HG03378 (cell line): ENCODE measurements around the gene CYB5RL.
"Not testable (repeated sequence)": the region's sequence is repeated elsewhere in the genome, so short reads cannot be mapped to it uniquely, and the experiment has no call there.

Source experiments
- ATAC-seq: cut with Tn5 transposase; IDR thresholded peaks from one replicate; pipeline ENCODE4 v1.9.1; 2021; ENCODE audit warnings: mild to moderate bottlenecking, moderate library complexity; ENCODE audit not compliant: unreplicated experiment

Gene CYB5RL

GRCh38 chr1:54199765-54200518 lies at the start of gene CYB5RL, which contains the start of gene MRPL37:
Gene CYB5RL (minus strand): TSS chr1:54200030. CDS start chr1:54195616, 4,414 bp downstream.
Gene MRPL37 (plus strand): TSS chr1:54200167. CDS start chr1:54200244, 77 bp downstream.
- peak; percentile 96 for ATAC-seq

- no peak for ATAC-seq
Observed at GRCh38 chr1:54248966-54249365, 49.1 kb upstream of the CYB5RL start.

- no peak for ATAC-seq
Observed at GRCh38 chr1:54247863-54248515, 48.2 kb upstream of the CYB5RL start.

GRCh38 chr1:54246116-54246721 lies 46.4 kb upstream of the CYB5RL start:
- ATAC-seq: no peak

- no peak for ATAC-seq
Observed at GRCh38 chr1:54245501-54245900, 45.7 kb upstream of the CYB5RL start.

GRCh38 chr1:54244655-54245054 lies 44.8 kb upstream of the CYB5RL start:
- no peak for ATAC-seq

- ATAC-seq: no peak
Observed at GRCh38 chr1:54243022-54243421, 43.2 kb upstream of the CYB5RL start.

GRCh38 chr1:54241364-54241763 lies 41.5 kb upstream of the CYB5RL start:
- ATAC-seq: no peak

GRCh38 chr1:54240741-54241335 lies 41.0 kb upstream of the CYB5RL start:
- ATAC-seq: no peak

- no peak for ATAC-seq
Observed at GRCh38 chr1:54239631-54240031, 39.8 kb upstream of the CYB5RL start.

- ATAC-seq: no peak
Observed at GRCh38 chr1:54239035-54239383, 39.2 kb upstream of the CYB5RL start.

GRCh38 chr1:54238353-54239034 lies 38.7 kb upstream of the CYB5RL start:
- ATAC-seq: no peak

- ATAC-seq: no peak
Observed at GRCh38 chr1:54237586-54237985, 37.8 kb upstream of the CYB5RL start.

- ATAC-seq: no peak
Observed at GRCh38 chr1:54234284-54234683, 34.5 kb upstream of the CYB5RL start.

- not testable (repeated sequence) for ATAC-seq
Observed at GRCh38 chr1:54233196-54233595, 33.4 kb upstream of the CYB5RL start.

- no peak for ATAC-seq
Observed at GRCh38 chr1:54230507-54231339, 30.9 kb upstream of the CYB5RL start.

- ATAC-seq: no peak
Observed at GRCh38 chr1:54229281-54229891, 29.6 kb upstream of the CYB5RL start.

- no peak for ATAC-seq
Observed at GRCh38 chr1:54228638-54229079, 28.8 kb upstream of the CYB5RL start.

- no peak for ATAC-seq
Observed at GRCh38 chr1:54227891-54228310, 28.1 kb upstream of the CYB5RL start.
